Panc1 (cell line): ENCODE results near the gene DENND4C. TPM values are rescaled to one million over a fixed set of nuclear protein-coding genes. Genes with fewer than 3 reads are reported as not detected.

ENCODE experiments used
- ATAC-seq: fragments of 200-7000 bp; cut with Tn5 transposase; 2 replicates; pipeline ENCODE4 v1.9.1; 2020; ENCODE audit warnings: mild to moderate bottlenecking, moderate library complexity
- BruUV-seq: library from RNA; stranded (reverse); fragments of 400-500 nt; replicated peaks from 2 replicates; lab custom pipeline; 2021; lab: Mats Ljungman, UMichigan
- CTCF ChIA-PET: fragments of 300-600 bp; sonication (Branson Sonifier 250); formaldehyde crosslinking; loops from one replicate; lab custom pipeline; 2022; ENCODE audit warnings: antibody characterized with exemption; lab: Charles Lee
- POLR2A ChIA-PET: fragments of 300-600 bp; sonication (Branson Sonifier 250); formaldehyde crosslinking; loops from one replicate; lab custom pipeline; 2022; ENCODE audit warnings: antibody characterized with exemption; lab: Charles Lee
- DNase-seq: peaks from one replicate; pipeline ENCODE4 v3.0.0-alpha.2; 2010; ENCODE audit warnings: low read depth, low spot score
- H3K27ac ChIP-seq: 2 replicates; pipeline ENCODE4 v1.5.1; 2011; ENCODE audit warnings: mild to moderate bottlenecking, low read length, inconsistent platforms
- H3K27me3 ChIP-seq: fragments of 200-500 bp; sonication (Bioruptor generic); 2 replicates; pipeline ENCODE4 v1.6.0; 2014; ENCODE audit warnings: low read length, inconsistent platforms; ENCODE audit not compliant: control insufficient read depth, insufficient read depth
- H3K36me3 ChIP-seq: fragments of 200-500 bp; sonication (Bioruptor generic); 2 replicates; pipeline ENCODE4 v1.5.1; 2014; ENCODE audit warnings: inconsistent platforms, mild to moderate bottlenecking, low read length, moderate library complexity; ENCODE audit not compliant: control insufficient read depth, insufficient read depth
- H3K4me1 ChIP-seq: 2 replicates; pipeline ENCODE4 v1.5.1; 2011; ENCODE audit warnings: inconsistent platforms, mild to moderate bottlenecking, low read length, moderate library complexity; ENCODE audit not compliant: control insufficient read depth, insufficient read depth
- H3K4me3 ChIP-seq, 2 experiments: 2 replicates each; pipeline ENCODE4 v1.5.1; 2011 to 2012; ENCODE audit warnings: low read depth in 2 of 2, low read length in 2 of 2, mild to moderate bottlenecking in 2 of 2, inconsistent platforms in 1 of 2, moderate library complexity in 1 of 2
- H3K9me3 ChIP-seq: fragments of 200-500 bp; sonication (Bioruptor generic); 2 replicates; pipeline ENCODE4 v1.5.1; 2014; ENCODE audit warnings: low read depth, mild to moderate bottlenecking, inconsistent platforms, low read length, moderate library complexity; ENCODE audit not compliant: control insufficient read depth, insufficient read depth
- CTCF ChIP-seq: fragments of 450-650 bp; IDR thresholded peaks from 2 replicates; pipeline ENCODE4 v1.5.1; 2017; ENCODE audit warnings: mild to moderate bottlenecking
- POLR2AphosphoS5 ChIP-seq: IDR thresholded peaks from 2 replicates; pipeline ENCODE4 v1.6.1; 2012; ENCODE audit warnings: mild to moderate bottlenecking, low read depth, low read length, moderate library complexity
- REST ChIP-seq, 2 experiments: IDR thresholded peaks; 2 replicates each; pipeline ENCODE4 v1.6.1; 2011 to 2012; ENCODE audit warnings: low read depth in 2 of 2, control low read depth in 1 of 2, low read length in 1 of 2, mild to moderate bottlenecking in 1 of 2, moderate library complexity in 1 of 2; ENCODE audit not compliant: insufficient read depth in 1 of 2
- SIN3A ChIP-seq: IDR thresholded peaks from 2 replicates; pipeline ENCODE4 v1.6.1; 2012; ENCODE audit warnings: low read depth, mild to moderate bottlenecking, low read length, moderate library complexity, borderline replicate concordance; ENCODE audit not compliant: insufficient read depth
- TCF7L2 ChIP-seq: IDR thresholded peaks from 2 replicates; pipeline ENCODE4 v1.6.1; 2011; ENCODE audit warnings: mild to moderate bottlenecking, low read depth, low read length, inconsistent platforms
- in situ Hi-C: cut with HindIII; loops from 2 replicates; pipeline ENCODE4 v1.10.0; 2016; ENCODE audit warnings: low sequenced_read_pairs, low pct_unique_long_range_greater_than_20kb
- intact Hi-C: fragments of 100-400 bp; cut with micrococcal nuclease; formaldehyde crosslinking; loops from one replicate; pipeline ENCODE4 v1.10.0; 2022; ENCODE audit not compliant: unreplicated experiment
- total RNA-seq: library from RNA; stranded (reverse); gene quantifications from one replicate; pipeline ENCODE4 v1.2.1, GENCODE V29; 2021; ENCODE audit not compliant: unreplicated experiment

DENND4C gene
- total RNA-seq, 1 experiment from 2014 or later: 10.5 TPM

GRCh38 chr9:19376931-19377330 is 146.4 kb downstream of the DENND4C start:
- intact Hi-C loops: no loop called here
- ChIA-PET CTCF (no interaction called here), POLR2A (no interaction called here)
- no peaks in the 10 kb centered on the region for H3K9me3 ChIP-seq
- BruUV-seq: no TSS peak
- no peak for TF ChIP-seq CTCF
- TF ChIP-seq SIN3A: no peak
- TF ChIP-seq POLR2AphosphoS5: no peak
- TF ChIP-seq TCF7L2: no peak
- no peak for TF ChIP-seq REST (IDR thresholded peaks at IDR 0.05; ENCODE audit: insufficient read depth in 1 of 2, low read depth in 2 of 2, low read length in 1 of 2)
- DNase-seq (no peak), ATAC-seq (no peak)
- 0 out of 2 replicates have a peak overlapping the region, but pooled peaks have one; percentile 17 for H3K27ac ChIP-seq
- H3K4me3 ChIP-seq: no peak overlapping the region
- in situ Hi-C loops: no loop called here
- no peaks in the 10 kb centered on the region; the same call in 1 of the 2 replicates for H3K4me1 ChIP-seq
- peaks cover 13% of the 10 kb centered on the region for H3K36me3 ChIP-seq
- no peaks in the 10 kb centered on the region for H3K27me3 ChIP-seq

- intact Hi-C loops: no loop called here
- no peaks in the 10 kb centered on the region for H3K9me3 ChIP-seq
- ATAC-seq (no peak), DNase-seq (no peak)
- H3K27me3 ChIP-seq: no peaks in the 10 kb centered on the region
- CTCF ChIA-PET: no interaction called here
- H3K27ac ChIP-seq: no peak overlapping the region
- H3K36me3 ChIP-seq: peaks cover 13% of the 10 kb centered on the region
- no peaks in the 10 kb centered on the region; the same call in 1 of the 2 replicates for H3K4me1 ChIP-seq
- POLR2A ChIA-PET: no interaction called here
- TF ChIP-seq SIN3A (no peak), REST (IDR thresholded peaks at IDR 0.05; ENCODE audit: insufficient read depth in 1 of 2, low read depth in 2 of 2, low read length in 1 of 2) (no peak), TCF7L2 (no peak), CTCF (no peak), POLR2AphosphoS5 (no peak)
- no TSS peak for BruUV-seq
- in situ Hi-C loops: no loop called here
- H3K4me3 ChIP-seq: peak overlapping the region; percentile 69 to 73
Measured at GRCh38 chr9:19378164-19378563, 147.7 kb downstream of the DENND4C start.
